Putamen (tissue), 1 donor: ENCODE data around the gene ALPK3.

Source experiments
- DNase-seq: peaks from one replicate; pipeline ENCODE4 v3.0.0-alpha.2; 2016; ENCODE audit warnings: low spot score

ALPK3 gene

GRCh38 chr15:84893607-84894006, 76.5 kb downstream of the ALPK3 start:
- no peak for DNase-seq

GRCh38 chr15:84894736-84895425, 77.7 kb downstream of the ALPK3 start:
- DNase-seq, result no peak

GRCh38 chr15:84898761-84899160, 81.6 kb downstream of the ALPK3 start:
- no peak for DNase-seq

- DNase-seq, result no peak
These were observed 82.6 kb downstream of the ALPK3 start for GRCh38 chr15:84899750-84900149.

- DNase-seq, result no peak
These were observed 84.4 kb downstream of the ALPK3 start for GRCh38 chr15:84901540-84901939.

- no peak for DNase-seq
These were observed 86.6 kb downstream of the ALPK3 start for GRCh38 chr15:84903751-84904150.

- DNase-seq, result no peak
These were observed 87.3 kb downstream of the ALPK3 start for GRCh38 chr15:84904419-84904818.

GRCh38 chr15:84905016-84905916, 88.1 kb downstream of the ALPK3 start:
- no peak for DNase-seq

GRCh38 chr15:84907731-84908130, 90.6 kb downstream of the ALPK3 start:
- DNase-seq, result no peak

- no peak for DNase-seq
These were observed 91.4 kb downstream of the ALPK3 start for GRCh38 chr15:84908564-84908963.

- DNase-seq, result no peak
These were observed 91.9 kb downstream of the ALPK3 start for GRCh38 chr15:84909029-84909428.

GRCh38 chr15:84909782-84910181, 92.6 kb downstream of the ALPK3 start:
- DNase-seq, result no peak

GRCh38 chr15:84910928-84911623, 93.9 kb downstream of the ALPK3 start:
- no peak for DNase-seq

GRCh38 chr15:84911879-84912660, 94.9 kb downstream of the ALPK3 start:
- DNase-seq, result peak; percentile 63

- DNase-seq, result no peak
These were observed 96.2 kb downstream of the ALPK3 start for GRCh38 chr15:84913360-84913723.

GRCh38 chr15:84914351-84914750, 97.2 kb downstream of the ALPK3 start:
- no peak for DNase-seq

GRCh38 chr15:84914909-84915605, 97.9 kb downstream of the ALPK3 start:
- DNase-seq, result no peak

- no peak for DNase-seq
These were observed 98.4 kb downstream of the ALPK3 start for GRCh38 chr15:84915606-84915958.

- DNase-seq, result no peak
These were observed 100.3 kb downstream of the ALPK3 start for GRCh38 chr15:84917452-84917851.

- no peak for DNase-seq
These were observed 102.0 kb downstream of the ALPK3 start for GRCh38 chr15:84919106-84919667.

- DNase-seq, result no peak
These were observed 104.0 kb downstream of the ALPK3 start for GRCh38 chr15:84921121-84921520.
